GM12865 (cell line): Measurements from ENCODE around the gene MAG.
"Not testable (repeated sequence)": the region's sequence is repeated elsewhere in the genome, so short reads cannot be mapped to it uniquely, and the experiment has no call there.

Experiments used
- DNase-seq: peaks from one replicate; pipeline ENCODE4 v3.0.0; 2010; ENCODE audit warnings: low read depth
- H3K4me3 ChIP-seq: 2 replicates; pipeline ENCODE4 v1.5.1; 2011; ENCODE audit warnings: mild to moderate bottlenecking, low read depth, low read length, control low read depth
- TF ChIP-seq, protein P1 (sequence below): IDR thresholded peaks from 2 replicates; pipeline ENCODE4 v1.5.1; 2011; ENCODE audit warnings: low read length, control low read depth, low read depth, inconsistent platforms; ENCODE audit not compliant: insufficient read depth; ENCODE audit errors: missing control alignments

MAG gene

DNA sequence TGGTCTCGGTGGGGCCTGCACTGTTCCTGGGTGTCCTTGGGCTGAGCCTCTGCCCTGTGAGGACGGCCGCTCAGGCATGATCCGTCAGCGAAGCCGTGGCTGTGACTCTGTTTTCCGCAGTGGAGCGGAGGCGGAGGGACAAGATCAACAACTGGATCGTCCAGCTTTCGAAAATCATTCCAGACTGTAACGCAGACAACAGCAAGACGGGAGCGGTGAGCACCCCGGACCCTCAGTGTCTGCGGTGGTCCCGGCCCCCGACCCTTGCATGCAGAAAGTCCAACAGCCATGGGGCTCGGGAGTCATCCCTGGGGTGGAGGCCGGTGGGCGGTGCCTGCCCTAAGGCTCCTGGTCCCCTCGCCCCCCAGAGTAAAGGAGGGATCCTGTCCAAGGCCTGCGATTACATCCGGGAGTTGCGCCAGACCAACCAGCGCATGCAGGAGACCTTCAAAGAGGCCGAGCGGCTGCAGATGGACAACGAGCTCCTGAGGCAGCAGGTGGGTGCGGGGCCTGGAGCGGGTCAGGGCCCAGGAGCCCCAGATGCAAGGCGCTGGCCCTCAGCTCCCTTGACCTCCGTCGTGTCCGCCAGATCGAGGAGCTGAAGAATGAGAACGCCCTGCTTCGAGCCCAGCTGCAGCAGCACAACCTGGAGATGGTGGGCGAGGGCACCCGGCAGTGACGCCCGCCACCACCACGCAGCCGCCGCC lies 13.2 kb upstream of the MAG start:
- TF ChIP-seq, protein P1, sequence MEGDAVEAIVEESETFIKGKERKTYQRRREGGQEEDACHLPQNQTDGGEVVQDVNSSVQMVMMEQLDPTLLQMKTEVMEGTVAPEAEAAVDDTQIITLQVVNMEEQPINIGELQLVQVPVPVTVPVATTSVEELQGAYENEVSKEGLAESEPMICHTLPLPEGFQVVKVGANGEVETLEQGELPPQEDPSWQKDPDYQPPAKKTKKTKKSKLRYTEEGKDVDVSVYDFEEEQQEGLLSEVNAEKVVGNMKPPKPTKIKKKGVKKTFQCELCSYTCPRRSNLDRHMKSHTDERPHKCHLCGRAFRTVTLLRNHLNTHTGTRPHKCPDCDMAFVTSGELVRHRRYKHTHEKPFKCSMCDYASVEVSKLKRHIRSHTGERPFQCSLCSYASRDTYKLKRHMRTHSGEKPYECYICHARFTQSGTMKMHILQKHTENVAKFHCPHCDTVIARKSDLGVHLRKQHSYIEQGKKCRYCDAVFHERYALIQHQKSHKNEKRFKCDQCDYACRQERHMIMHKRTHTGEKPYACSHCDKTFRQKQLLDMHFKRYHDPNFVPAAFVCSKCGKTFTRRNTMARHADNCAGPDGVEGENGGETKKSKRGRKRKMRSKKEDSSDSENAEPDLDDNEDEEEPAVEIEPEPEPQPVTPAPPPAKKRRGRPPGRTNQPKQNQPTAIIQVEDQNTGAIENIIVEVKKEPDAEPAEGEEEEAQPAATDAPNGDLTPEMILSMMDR = no peak
- no peak overlapping the region for H3K4me3 ChIP-seq
- no peak for DNase-seq

DNA sequence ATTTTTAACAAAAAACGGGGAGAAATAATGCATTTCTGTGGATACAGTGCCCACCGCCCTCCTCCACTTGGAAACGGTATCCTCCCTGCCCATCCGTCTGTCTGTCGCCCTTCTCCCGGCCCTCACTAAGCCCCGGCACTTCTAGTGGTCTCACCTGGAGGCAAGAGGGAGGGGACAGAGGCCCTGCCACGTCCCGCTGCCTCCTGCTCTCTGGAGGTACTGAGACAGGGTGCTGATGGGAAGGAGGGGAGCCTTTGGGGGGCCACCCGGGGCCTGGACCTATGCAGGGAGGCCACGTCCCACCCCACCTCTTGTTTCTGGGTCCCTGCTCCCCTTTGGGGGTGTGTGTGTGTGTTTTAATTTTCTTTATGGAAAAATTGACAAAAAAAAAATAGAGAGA lies 12.6 kb upstream of the MAG start:
- DNase-seq = no peak
- no peak overlapping the region for H3K4me3 ChIP-seq
- TF ChIP-seq, protein P1 = no peak

DNA sequence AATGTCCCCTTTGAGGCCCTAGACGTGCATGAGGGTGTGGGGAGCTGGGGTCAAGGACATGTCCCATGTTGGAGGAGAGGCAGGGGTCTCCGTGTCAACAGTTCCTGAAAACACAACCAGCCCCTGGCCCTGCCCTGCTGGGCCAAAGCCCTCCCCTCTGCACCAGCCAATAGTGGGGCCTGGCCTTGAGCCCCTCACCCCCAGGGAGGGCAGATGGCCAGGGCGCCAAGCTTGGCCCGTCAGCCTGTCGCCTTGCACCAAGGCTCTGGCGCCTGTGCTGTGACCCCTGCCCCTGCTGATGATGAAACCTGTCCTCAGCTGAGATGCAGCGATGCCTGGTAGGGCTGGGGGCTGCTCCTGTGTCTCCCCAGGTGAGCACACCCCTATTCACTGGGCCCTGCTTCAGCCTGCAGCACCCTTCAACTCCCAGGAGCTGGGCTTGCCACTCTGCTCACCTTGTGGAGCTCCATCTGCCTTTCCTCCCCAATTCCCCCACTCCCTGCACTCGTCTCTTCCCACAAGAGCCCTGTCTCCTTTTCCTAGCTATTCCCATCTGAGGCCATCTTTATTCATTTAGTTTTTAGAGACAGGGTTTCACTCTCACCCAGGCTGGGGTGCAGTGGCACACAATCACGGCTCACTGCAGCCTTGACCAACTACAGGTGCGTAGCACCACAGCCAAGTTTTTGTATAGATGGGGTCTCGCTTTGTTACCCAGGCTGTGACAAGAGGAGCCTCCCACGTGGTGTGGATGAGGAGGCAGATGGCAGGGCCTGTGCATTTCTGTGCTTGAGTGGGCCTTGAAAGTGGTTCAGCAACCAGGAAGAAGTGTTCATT lies 11.8 kb upstream of the MAG start:
- no peak overlapping the region for H3K4me3 ChIP-seq
- TF ChIP-seq, protein P1 = no peak
- peak; percentile 31 for DNase-seq

DNA sequence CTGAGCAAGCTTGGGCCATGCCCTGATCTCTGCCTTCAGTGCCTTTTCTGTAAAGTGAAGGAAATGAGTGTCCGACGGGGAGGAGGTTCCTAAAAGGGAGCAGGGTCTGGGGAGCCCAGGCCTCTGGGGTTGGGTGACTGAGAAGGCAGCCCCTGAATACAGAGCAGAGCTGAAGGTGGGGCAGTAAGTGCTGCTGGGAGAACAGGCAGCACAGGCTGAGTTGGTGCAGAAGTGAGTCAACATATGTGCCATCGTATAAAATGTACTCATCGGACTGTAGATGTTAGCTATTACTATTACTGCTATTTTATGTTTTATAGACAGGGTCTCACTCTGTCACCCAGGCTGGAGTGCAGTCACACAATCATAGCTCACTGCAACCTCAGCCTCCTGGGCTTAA lies 10.7 kb upstream of the MAG start:
- TF ChIP-seq, protein P1 = no peak
- no peak for DNase-seq
- no peak overlapping the region for H3K4me3 ChIP-seq

DNA sequence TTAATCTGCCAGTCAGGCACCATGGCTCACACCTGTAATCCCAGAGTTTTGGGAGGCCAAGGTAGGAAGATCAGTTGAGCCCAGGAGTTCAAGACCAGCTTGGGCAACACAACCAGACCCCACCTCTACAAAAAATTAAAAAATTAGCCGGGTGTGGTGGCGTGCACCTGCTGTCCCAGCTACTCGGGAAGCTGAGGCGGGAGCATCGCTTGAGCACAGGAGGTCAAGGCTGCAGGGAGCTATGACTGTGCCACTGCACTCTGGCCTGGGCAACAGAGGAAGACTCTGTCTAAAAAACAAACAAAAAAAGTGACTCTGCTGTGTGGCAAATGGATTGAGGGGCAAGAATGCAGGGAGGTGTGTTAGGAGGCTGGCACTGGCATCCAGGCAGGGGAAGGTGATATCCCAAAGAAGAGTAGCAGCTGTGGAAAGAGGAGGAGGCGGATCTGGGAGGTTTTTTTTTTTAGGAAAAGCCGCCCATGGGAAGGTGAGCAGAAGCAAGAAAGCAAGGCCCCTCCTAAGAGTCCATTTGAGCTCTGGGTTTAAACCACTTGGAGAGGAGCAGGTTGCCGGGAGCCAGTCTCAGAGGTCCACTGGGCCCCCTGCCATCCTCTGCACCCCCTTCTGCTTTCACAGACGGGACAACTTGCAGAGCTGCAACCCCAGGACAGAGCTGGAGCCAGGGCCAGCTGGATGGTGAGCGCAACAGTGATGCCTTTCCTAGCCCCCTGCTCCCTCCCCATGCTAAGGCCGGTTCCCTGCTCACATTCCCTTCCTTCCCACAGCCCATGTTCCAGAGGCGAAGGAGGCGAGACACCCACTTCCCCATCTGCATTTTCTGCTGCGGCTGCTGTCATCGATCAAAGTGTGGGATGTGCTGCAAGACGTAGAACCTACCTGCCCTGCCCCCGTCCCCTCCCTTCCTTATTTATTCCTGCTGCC lies 7.5 kb upstream of the MAG start:
- TF ChIP-seq, protein P1 = no peak
- no peak for DNase-seq
- no peak overlapping the region for H3K4me3 ChIP-seq

DNA sequence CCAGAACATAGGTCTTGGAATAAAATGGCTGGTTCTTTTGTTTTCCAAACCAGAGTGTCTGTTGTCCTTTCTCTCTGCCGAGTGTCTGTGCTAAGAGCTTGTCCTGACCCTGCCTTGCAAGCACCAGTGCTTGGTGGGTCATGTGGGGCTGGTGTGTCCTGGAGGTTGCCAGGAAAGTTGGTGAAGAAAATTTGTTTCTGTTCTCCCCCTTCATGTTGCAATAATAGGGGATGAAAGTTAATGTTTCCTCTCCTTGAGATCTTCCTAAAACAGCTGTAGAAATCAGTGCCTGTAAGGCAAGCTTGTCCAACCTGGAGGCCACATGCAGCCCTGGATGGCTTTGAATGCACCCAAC lies 6.9 kb upstream of the MAG start:
- DNase-seq = no peak
- TF ChIP-seq, protein P1 = no peak
- H3K4me3 ChIP-seq = no peak overlapping the region

DNA sequence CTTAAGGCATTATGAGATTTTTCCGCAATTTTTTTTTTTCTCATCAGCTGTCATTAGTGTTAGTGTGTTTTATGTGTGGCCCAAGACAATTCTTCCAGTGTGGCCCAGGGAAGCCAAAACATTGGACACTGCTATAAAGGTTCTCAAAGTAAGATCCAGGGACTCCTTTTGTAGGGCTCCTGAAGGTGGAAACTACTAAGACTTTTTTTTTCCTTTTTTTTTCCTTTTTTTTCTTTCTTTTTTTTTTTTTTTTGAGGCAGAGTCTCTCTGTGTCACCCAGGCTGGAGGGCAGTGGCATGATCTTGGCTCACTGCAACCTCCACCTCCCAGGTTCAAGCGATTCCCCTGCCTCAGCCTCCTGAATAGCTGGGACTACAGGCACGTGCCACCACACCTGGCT lies 6.5 kb upstream of the MAG start:
- not testable (repeated sequence) for H3K4me3 ChIP-seq, DNase-seq

DNA sequence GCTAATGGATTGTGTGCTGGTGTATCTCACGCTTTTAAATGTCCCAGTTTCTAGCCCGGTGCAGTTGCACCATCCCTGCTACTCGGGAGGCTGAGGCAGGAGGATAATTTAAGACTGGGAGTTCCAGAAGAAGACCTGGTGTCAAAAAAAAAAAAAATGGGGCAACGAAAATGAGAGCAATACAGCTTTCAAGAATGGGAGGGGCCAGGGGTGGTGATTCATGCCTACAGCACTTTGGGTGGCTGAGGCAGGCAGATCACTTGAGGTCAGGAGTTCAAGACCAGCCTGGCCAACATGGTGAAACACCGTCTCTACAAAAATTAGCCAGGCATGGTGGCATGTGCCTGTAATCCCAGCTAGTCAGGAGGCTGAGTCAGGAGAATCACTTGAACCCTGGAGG lies 5.9 kb upstream of the MAG start:
- not testable (repeated sequence) for DNase-seq

More for the DNA sequence above, 5.9 kb upstream of the MAG start:
- H3K4me3 ChIP-seq = not testable (repeated sequence)
